Astrocyte (in vitro differentiated cells and primary cell): ENCODE results near the gene MAGI1. TPM values are rescaled to one million over a fixed set of nuclear protein-coding genes. Genes with fewer than 3 reads are reported as not detected.
A peak's percentile ranks its signal among the peaks of the same experiment; 100 is the strongest.

Source experiments
- DNase-seq: peaks from one replicate; pipeline ENCODE4 v3.0.0-alpha.2; 2010; ENCODE audit warnings: low read depth
- FAIRE-seq: peaks from 2 replicates; lab custom pipeline; 2011; peaks lifted over from hg19 to GRCh38; lab: Jason Lieb, UNC
- H2AFZ ChIP-seq: 2 replicates; pipeline ENCODE4 v1.6.0; 2012; ENCODE audit warnings: low read depth, low read length, inconsistent platforms
- H3K27ac ChIP-seq: 2 replicates; pipeline ENCODE4 v1.5.1; 2011; ENCODE audit warnings: low read depth, low read length, inconsistent platforms
- H3K27me3 ChIP-seq: 2 replicates; pipeline ENCODE4 v1.6.0; 2011; ENCODE audit warnings: low read length, inconsistent platforms; ENCODE audit not compliant: insufficient read depth
- H3K36me3 ChIP-seq: 2 replicates; pipeline ENCODE4 v1.5.1; 2011; ENCODE audit warnings: low read length, inconsistent platforms; ENCODE audit not compliant: insufficient read depth
- H3K4me1 ChIP-seq: 2 replicates; pipeline ENCODE4 v1.5.1; 2011; ENCODE audit warnings: low read length, inconsistent platforms; ENCODE audit not compliant: insufficient read depth
- H3K4me2 ChIP-seq: 2 replicates; pipeline ENCODE4 v1.6.0; 2012; ENCODE audit warnings: low read length, inconsistent platforms
- H3K4me3 ChIP-seq: 2 replicates; pipeline ENCODE4 v1.5.1; 2011; ENCODE audit warnings: low read depth, mild to moderate bottlenecking, low read length, inconsistent platforms; ENCODE audit not compliant: insufficient read depth
- H3K79me2 ChIP-seq: 2 replicates; pipeline ENCODE4 v1.6.0; 2012; ENCODE audit warnings: mild to moderate bottlenecking, low read length, inconsistent platforms; ENCODE audit not compliant: insufficient read depth
- H3K9ac ChIP-seq: 2 replicates; pipeline ENCODE4 v1.6.0; 2012; ENCODE audit warnings: mild to moderate bottlenecking, low read length, inconsistent platforms
- H3K9me3 ChIP-seq: 2 replicates; pipeline ENCODE4 v1.5.1; 2012; ENCODE audit warnings: low read depth, mild to moderate bottlenecking, low read length, inconsistent platforms; ENCODE audit not compliant: insufficient read depth
- H4K20me1 ChIP-seq: 2 replicates; pipeline ENCODE4 v1.6.0; 2012; ENCODE audit warnings: low read length, inconsistent platforms; ENCODE audit not compliant: insufficient read depth
- H3K27ac Mint-ChIP-seq: one replicate; pipeline ENCODE4 v1.8.0; 2021; ENCODE audit warnings: mild to moderate bottlenecking, mixed read lengths; ENCODE audit not compliant: unreplicated experiment
- H3K27me3 Mint-ChIP-seq: one replicate; pipeline ENCODE4 v1.8.0; 2021; ENCODE audit warnings: low read depth, mixed read lengths; ENCODE audit not compliant: unreplicated experiment
- H3K36me3 Mint-ChIP-seq: one replicate; pipeline ENCODE4 v1.8.0; 2021; ENCODE audit warnings: low read depth, mixed read lengths; ENCODE audit not compliant: unreplicated experiment
- H3K4me1 Mint-ChIP-seq: one replicate; pipeline ENCODE4 v1.8.0; 2021; ENCODE audit warnings: low read depth, mixed read lengths; ENCODE audit not compliant: unreplicated experiment
- H3K4me3 Mint-ChIP-seq: one replicate; pipeline ENCODE4 v1.8.0; 2021; ENCODE audit warnings: mild to moderate bottlenecking, moderate library complexity, mixed read lengths; ENCODE audit not compliant: unreplicated experiment
- H3K9me3 Mint-ChIP-seq: one replicate; pipeline ENCODE4 v1.8.0; 2021; ENCODE audit warnings: mild to moderate bottlenecking, mixed read lengths; ENCODE audit not compliant: unreplicated experiment
- CTCF ChIP-seq: IDR thresholded peaks from 2 replicates; pipeline ENCODE4 v1.5.1; 2011; ENCODE audit warnings: low read depth, mild to moderate bottlenecking, inconsistent platforms, low read length, moderate library complexity; ENCODE audit not compliant: insufficient read depth
- EZH2 ChIP-seq: IDR thresholded peaks from 2 replicates; pipeline ENCODE4 v1.6.1; 2012; ENCODE audit warnings: mild to moderate bottlenecking, low read length, inconsistent platforms; ENCODE audit not compliant: insufficient read depth
- total RNA-seq: library from RNA; stranded (reverse); gene quantifications from 2 replicates; pipeline ENCODE4 v1.2.1, GENCODE V29; 2021

The MAGI1 gene
- total RNA-seq, 1 donor from 2014 or later, result 31.8 TPM

GRCh38 chr3:65576228-65576627, 462.5 kb downstream of the MAGI1 start:
- no peak overlapping the region for H3K4me3 Mint-ChIP-seq
- H3K4me1 Mint-ChIP-seq, result peaks cover 24% of the 10 kb centered on the region
- FAIRE-seq (no peak), DNase-seq (no peak)
- Histone ChIP-seq H3K79me2 (peaks cover 12% of the 10 kb centered on the region), H3K27ac (peak overlapping the region; percentile 74), H3K9me3 (no peaks in the 10 kb centered on the region), H3K4me1 (peaks cover 24% of the 10 kb centered on the region), H2AFZ (no peak overlapping the region), H3K36me3 (no peaks in the 10 kb centered on the region), H3K4me3 (no peak overlapping the region), H3K9ac (peak overlapping the region; percentile 23), H4K20me1 (no peaks in the 10 kb centered on the region), H3K4me2 (peak overlapping the region; percentile 33), H3K27me3 (no peaks in the 10 kb centered on the region)
- no peak overlapping the region for H3K27ac Mint-ChIP-seq
- no peaks in the 10 kb centered on the region for H3K9me3 Mint-ChIP-seq
- no peaks in the 10 kb centered on the region for H3K27me3 Mint-ChIP-seq
- no peaks in the 10 kb centered on the region for H3K36me3 Mint-ChIP-seq
- TF ChIP-seq EZH2 (no peak), CTCF (no peak)

- Histone ChIP-seq H3K9ac (peak overlapping the region; percentile 32), H3K4me2 (peak overlapping the region; percentile 49), H3K79me2 (peaks cover 12% of the 10 kb centered on the region), H3K27ac (peak overlapping the region; percentile 74), H2AFZ (no peak overlapping the region), H3K36me3 (no peaks in the 10 kb centered on the region), H3K4me1 (peaks cover 24% of the 10 kb centered on the region), H3K27me3 (no peaks in the 10 kb centered on the region), H3K9me3 (no peaks in the 10 kb centered on the region), H3K4me3 (peak overlapping the region; percentile 3), H4K20me1 (no peaks in the 10 kb centered on the region)
- FAIRE-seq (peak; percentile 95), DNase-seq (peak; percentile 88)
- no peaks in the 10 kb centered on the region for H3K9me3 Mint-ChIP-seq
- no peaks in the 10 kb centered on the region for H3K36me3 Mint-ChIP-seq
- no peaks in the 10 kb centered on the region for H3K27me3 Mint-ChIP-seq
- H3K27ac Mint-ChIP-seq, result peak overlapping the region; percentile 76
- TF ChIP-seq EZH2 (no peak), CTCF (no peak)
- H3K4me1 Mint-ChIP-seq, result peaks cover 24% of the 10 kb centered on the region
- no peak overlapping the region for H3K4me3 Mint-ChIP-seq
These were observed 463.3 kb downstream of the MAGI1 start for GRCh38 chr3:65575376-65575840.

- no peak for FAIRE-seq
- H3K9me3 ChIP-seq, result no peaks in the 10 kb centered on the region
- DNase-seq, result no peak
- TF ChIP-seq CTCF (no peak), EZH2 (no peak)
- no peaks in the 10 kb centered on the region for H3K36me3 ChIP-seq
- no peaks in the 10 kb centered on the region for H4K20me1 ChIP-seq
- H3K27ac ChIP-seq, result no peak overlapping the region
- Mint-ChIP-seq H3K4me3 (no peak overlapping the region), H3K27me3 (no peaks in the 10 kb centered on the region), H3K4me1 (peaks cover 24% of the 10 kb centered on the region), H3K36me3 (no peaks in the 10 kb centered on the region), H3K9me3 (no peaks in the 10 kb centered on the region), H3K27ac (no peak overlapping the region)
- peaks cover 12% of the 10 kb centered on the region for H3K79me2 ChIP-seq
- H3K4me3 ChIP-seq, result no peak overlapping the region
- H3K27me3 ChIP-seq, result no peaks in the 10 kb centered on the region
- H3K4me1 ChIP-seq, result peaks cover 24% of the 10 kb centered on the region
- no peak overlapping the region for H2AFZ ChIP-seq
- no peak overlapping the region for H3K4me2 ChIP-seq
- no peak overlapping the region for H3K9ac ChIP-seq
These were observed 465.1 kb downstream of the MAGI1 start for GRCh38 chr3:65573548-65574116.
